ENCODE results near the gene RBPJ. TPM values are rescaled to one million over a fixed set of nuclear protein-coding genes. Genes with fewer than 3 reads are reported as not detected.

Gene RBPJ
- polyA plus RNA-seq, 1 of the 3 experiments (the other 2 are of a cell fraction): 13.8 TPM

- TF ChIP-seq PBX3 (IDR thresholded peaks at IDR 0.05): no peak
Observed at GRCh38 chr4:26349496-26349895, 28.7 kb downstream of the RBPJ start (continued).

GRCh38 chr4:26351685-26352084 lies 30.9 kb downstream of the RBPJ start:
- Histone ChIP-seq H3K4me2 (no peak overlapping the region), H3K9me2 (no peaks in the 10 kb centered on the region), H3K79me2 (ENCODE audit: insufficient read depth) (peaks cover 86% of the 10 kb centered on the region), H3K9ac (no peak overlapping the region), H3K36me3 (replicated peaks in 1 of 2; ENCODE audit: control insufficient read depth in 1 of 2, insufficient read depth in 2 of 2, low read length in 1 of 2) (no peaks in the 10 kb centered on the region), H3K27me3 (ENCODE audit: insufficient read depth) (no peaks in the 10 kb centered on the region), H3K4me3 (ENCODE audit: low read depth in 2 of 2, low read length in 1 of 2) (no peak overlapping the region), H2AFZ (ENCODE audit: low read depth) (no peak overlapping the region), H3K9me3 (no peaks in the 10 kb centered on the region), H3K27ac (ENCODE audit: low read depth in 2 of 2, low read length in 1 of 2) (no peak overlapping the region), H3F3A (replicated peaks; ENCODE audit: insufficient read depth) (peaks cover 3% of the 10 kb centered on the region), H4K20me1 (ENCODE audit: insufficient read depth) (peaks cover 21% of the 10 kb centered on the region), H3K4me1 (ENCODE audit: control insufficient read depth in 1 of 2, insufficient read depth in 2 of 2, low read depth in 1 of 2, low read length in 1 of 2) (peaks cover 0 to 3% of the 10 kb centered on the region in 2 experiments; a peak in 1 of 4 replicates)
- 96% methylated on average over 2 of the region's 2 CpGs for WGBS (ENCODE audit: low lambda C conversion rate)
- ChIA-PET POLR2A (no interaction called here), CTCF (interaction anchor here (0.6 to 2.5 kb wide), 3 partner anchors 10 to 364 kb away, joined by 3 to 15 read pairs (median 3); no protein-coding TSS in a partner anchor)
- TF ChIP-seq SMC3 (IDR thresholded peaks at IDR 0.05; ENCODE audit: low read depth, low read length): no peak
- no peak for TF ChIP-seq MXI1 (IDR thresholded peaks at IDR 0.05; ENCODE audit: low read depth, low read length)
- no peak for DNase-seq

DNA sequence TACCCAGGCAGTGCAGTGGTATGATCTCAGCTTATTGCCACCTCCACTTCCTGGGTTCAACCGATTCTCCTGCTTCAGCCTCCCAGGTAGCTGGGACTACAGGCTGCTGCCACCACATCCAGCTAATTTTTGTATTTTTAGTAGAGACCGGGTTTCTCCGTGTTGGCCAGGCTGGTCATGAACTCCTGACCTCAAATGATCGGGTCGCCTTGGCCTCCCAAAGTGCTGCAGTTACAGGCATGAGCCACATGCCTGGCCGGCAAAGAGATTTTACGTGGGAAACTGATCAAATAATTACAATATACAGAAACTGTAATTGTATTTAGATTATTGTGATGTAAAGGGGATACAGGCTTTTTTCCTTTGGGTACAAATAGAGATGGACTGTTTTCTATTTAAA lies 33.7 kb downstream of the RBPJ start:
- no peaks in the 10 kb centered on the region for H3K9me3 ChIP-seq
- ChIA-PET CTCF (interaction anchor here (0.6 to 1.3 kb wide), 4 partner anchors 11 to 364 kb away, joined by 3 to 5 read pairs (median 4); no protein-coding TSS in a partner anchor), POLR2A (no interaction called here)

More for the DNA sequence above, 33.7 kb downstream of the RBPJ start:
- no peaks in the 10 kb centered on the region for H3K36me3 ChIP-seq (replicated peaks in 1 of 2; ENCODE audit: control insufficient read depth in 1 of 2, insufficient read depth in 2 of 2, low read length in 1 of 2)
- H3K79me2 ChIP-seq (ENCODE audit: insufficient read depth): peaks cover 86% of the 10 kb centered on the region
- no peak for DNase-seq
- H3K4me2 ChIP-seq: no peak overlapping the region
- peaks cover 3% of the 10 kb centered on the region for H3F3A ChIP-seq (replicated peaks; ENCODE audit: insufficient read depth)
- WGBS (ENCODE audit: low lambda C conversion rate): 97% methylated on average over 7 of the region's 7 CpGs
- no peaks in the 10 kb centered on the region for H3K9me2 ChIP-seq
- TF ChIP-seq, protein P1, sequence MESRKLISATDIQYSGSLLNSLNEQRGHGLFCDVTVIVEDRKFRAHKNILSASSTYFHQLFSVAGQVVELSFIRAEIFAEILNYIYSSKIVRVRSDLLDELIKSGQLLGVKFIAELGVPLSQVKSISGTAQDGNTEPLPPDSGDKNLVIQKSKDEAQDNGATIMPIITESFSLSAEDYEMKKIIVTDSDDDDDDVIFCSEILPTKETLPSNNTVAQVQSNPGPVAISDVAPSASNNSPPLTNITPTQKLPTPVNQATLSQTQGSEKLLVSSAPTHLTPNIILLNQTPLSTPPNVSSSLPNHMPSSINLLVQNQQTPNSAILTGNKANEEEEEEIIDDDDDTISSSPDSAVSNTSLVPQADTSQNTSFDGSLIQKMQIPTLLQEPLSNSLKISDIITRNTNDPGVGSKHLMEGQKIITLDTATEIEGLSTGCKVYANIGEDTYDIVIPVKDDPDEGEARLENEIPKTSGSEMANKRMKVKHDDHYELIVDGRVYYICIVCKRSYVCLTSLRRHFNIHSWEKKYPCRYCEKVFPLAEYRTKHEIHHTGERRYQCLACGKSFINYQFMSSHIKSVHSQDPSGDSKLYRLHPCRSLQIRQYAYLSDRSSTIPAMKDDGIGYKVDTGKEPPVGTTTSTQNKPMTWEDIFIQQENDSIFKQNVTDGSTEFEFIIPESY (IDR thresholded peaks at IDR 0.05; ENCODE audit: borderline replicate concordance, low read depth): no peak
- TF ChIP-seq, protein P2, sequence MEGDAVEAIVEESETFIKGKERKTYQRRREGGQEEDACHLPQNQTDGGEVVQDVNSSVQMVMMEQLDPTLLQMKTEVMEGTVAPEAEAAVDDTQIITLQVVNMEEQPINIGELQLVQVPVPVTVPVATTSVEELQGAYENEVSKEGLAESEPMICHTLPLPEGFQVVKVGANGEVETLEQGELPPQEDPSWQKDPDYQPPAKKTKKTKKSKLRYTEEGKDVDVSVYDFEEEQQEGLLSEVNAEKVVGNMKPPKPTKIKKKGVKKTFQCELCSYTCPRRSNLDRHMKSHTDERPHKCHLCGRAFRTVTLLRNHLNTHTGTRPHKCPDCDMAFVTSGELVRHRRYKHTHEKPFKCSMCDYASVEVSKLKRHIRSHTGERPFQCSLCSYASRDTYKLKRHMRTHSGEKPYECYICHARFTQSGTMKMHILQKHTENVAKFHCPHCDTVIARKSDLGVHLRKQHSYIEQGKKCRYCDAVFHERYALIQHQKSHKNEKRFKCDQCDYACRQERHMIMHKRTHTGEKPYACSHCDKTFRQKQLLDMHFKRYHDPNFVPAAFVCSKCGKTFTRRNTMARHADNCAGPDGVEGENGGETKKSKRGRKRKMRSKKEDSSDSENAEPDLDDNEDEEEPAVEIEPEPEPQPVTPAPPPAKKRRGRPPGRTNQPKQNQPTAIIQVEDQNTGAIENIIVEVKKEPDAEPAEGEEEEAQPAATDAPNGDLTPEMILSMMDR (IDR thresholded peaks at IDR 0.05): no peak
- no peak overlapping the region for H2AFZ ChIP-seq (ENCODE audit: low read depth)
- H3K4me1 ChIP-seq (ENCODE audit: control insufficient read depth in 1 of 2, insufficient read depth in 2 of 2, low read depth in 1 of 2, low read length in 1 of 2): peaks cover 0 to 3% of the 10 kb centered on the region in 2 experiments; a peak in 1 of 4 replicates
- no peaks in the 10 kb centered on the region for H3K27me3 ChIP-seq (ENCODE audit: insufficient read depth)
- no peak overlapping the region for H3K27ac ChIP-seq (ENCODE audit: low read depth in 2 of 2, low read length in 1 of 2)
- H3K9ac ChIP-seq: no peak overlapping the region
- H4K20me1 ChIP-seq (ENCODE audit: insufficient read depth): peaks cover 15% of the 10 kb centered on the region
- H3K4me3 ChIP-seq (ENCODE audit: low read depth in 2 of 2, low read length in 1 of 2): no peak overlapping the region
